Activated T-cell treated with anti-CD3 and anti-CD28 coated beads for 24 hours (primary cell): Measurements from ENCODE around the gene ZNF93.
"Not testable (repeated sequence)": the region's sequence is repeated elsewhere in the genome, so short reads cannot be mapped to it uniquely, and the experiment has no call there.

Experiments
- DNase-seq: peaks from one replicate; pipeline ENCODE4 v3.0.0-alpha.2; 2020; ENCODE audit warnings: low read depth

ZNF93 gene

DNA sequence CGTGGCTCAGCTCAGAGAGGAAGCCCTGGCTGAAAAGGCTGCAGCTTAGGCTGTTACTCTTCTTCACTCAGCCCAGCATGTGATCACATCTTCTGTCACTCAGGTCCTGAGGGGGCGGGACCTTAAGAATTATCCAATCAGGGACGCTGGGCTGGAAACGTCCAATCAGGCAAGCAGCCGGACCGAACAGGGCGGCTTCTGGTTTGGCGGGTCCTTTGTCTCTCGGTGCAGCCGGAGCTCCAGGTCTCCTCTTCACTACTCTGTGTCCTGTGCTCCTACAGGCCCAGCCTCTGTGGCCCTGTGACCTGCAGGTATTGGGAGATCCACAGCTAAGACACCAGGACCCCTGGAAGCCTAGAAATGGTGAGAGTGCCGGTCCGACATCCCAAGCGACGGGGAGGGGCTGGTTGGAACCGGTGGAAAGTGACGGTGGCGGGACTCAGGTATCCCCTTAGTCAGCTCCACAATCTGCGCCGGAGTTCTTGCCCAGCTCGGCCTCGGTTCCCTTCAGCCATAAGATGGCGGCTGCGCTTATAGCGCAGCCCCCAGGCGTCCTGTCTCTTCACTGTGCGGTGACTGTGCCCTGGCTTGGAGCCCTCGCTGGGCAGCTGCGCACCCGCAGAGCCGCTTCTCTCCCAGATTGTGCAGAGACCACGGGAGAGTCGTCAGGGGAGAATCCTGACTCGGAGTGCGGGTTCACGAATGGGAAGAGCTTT is at the start of gene ZNF93:
Gene ZNF93, plus strand, starts transcription at position 218 of the 716 bp plus-strand sequence. Its CDS starts 143 bp downstream, at position 361.
- DNase-seq, result peak; percentile 90

GRCh38 chr19:19851740-19852139 is 49.0 kb upstream of the ZNF93 start:
- not testable (repeated sequence) for DNase-seq

- DNase-seq, result no peak
Measured at GRCh38 chr19:19858751-19859150, 42.0 kb upstream of the ZNF93 start.

GRCh38 chr19:19860756-19861390 is 39.9 kb upstream of the ZNF93 start:
- peak; percentile 20 for DNase-seq

GRCh38 chr19:19865750-19866610 is 34.8 kb upstream of the ZNF93 start, which contains the start of gene ZNF253:
TSS of gene ZNF253 (plus strand) at chr19:19865882. CDS start at chr19:19865997, 115 bp downstream.
- DNase-seq, result peak; percentile 94

DNA sequence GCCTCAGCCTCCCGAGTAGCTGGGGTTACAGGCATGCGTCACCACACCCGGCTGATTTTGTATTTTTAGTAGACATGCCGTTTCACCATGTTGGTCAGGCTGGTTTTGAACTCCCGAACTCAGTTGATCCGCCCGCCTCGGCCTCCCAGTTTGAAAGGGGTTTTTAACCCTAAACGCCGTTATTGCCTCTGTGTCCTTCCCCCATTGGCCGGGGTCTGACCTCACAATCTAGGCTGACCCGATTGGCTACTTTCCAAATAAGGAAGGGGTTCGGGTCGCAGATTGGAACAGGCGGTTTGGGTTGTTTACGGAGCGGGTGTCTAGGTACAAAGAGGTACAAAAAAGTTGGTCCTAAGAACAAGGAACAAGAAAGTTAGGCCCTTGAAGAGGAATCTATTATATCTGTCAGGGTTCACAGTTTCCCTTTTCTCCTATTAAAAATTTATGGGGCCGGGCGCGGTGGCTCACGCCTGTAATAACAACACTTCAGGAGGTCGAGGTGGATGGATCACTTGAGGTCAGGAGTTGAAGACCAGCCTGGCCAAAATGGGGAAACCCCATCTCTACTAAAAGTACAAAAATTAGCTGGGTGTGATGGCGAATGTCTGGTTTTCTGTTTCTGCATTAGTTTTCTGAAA is 34.0 kb upstream of the ZNF93 start:
- DNase-seq, result peak; percentile 30

DNA sequence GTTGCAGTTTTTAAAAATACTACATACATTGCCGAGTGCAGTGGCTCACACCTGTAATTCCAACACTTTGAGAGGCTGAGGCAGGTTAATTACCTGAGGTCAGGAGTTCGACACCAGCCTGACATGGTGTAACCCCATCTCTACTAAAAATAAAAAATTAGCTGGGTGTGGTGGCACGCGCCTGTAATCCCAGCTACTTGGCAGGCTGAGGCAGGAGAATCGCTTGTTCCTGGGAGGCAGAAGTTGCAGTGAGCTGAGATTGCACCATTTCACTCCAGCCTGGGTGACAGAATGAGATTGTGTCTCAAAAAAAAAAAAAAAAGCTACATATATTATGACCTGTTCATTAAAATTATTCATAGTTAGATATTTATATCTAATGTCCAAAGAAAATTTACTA is 30.7 kb upstream of the ZNF93 start:
- DNase-seq, result not testable (repeated sequence)

DNA sequence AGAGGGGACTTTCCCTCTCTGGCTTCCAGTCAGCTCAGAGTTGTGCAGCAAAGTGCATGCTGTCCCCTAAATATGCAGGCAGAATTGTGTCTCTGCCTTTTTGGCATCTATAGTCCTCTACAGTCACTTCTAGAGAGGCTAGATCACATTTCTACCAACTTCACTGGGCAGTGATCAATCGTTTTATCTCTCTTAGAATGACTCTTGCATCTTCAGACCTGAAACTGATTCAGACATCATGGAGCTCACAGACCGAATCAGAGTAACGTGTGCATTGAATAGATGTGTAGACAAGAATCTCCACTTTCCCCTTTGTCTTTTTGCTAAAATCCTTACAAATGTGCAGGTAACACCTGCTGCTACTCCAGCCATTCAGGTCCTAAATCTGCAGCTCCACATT is 28.8 kb upstream of the ZNF93 start:
- DNase-seq, result no peak

DNA sequence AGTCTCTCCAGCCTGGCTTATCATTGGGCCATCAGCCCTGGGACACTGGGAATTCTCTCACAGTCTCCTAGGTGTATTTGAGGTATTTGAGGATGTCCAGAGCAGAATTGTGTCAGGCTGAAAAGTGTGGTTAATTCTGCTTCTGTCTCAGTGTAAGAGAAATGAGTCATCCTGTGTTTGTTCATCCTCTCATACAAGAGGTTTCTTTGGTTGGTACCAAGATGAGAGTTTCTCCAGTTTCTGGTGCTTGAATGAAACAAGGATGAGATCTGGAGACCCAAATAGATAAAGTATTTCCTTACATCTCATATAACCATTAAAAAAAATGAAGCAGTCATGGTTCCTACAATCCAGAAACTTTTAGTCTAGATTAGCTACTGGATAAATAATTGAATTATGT is 27.4 kb upstream of the ZNF93 start:
- DNase-seq, result no peak

- no peak for DNase-seq
Measured at GRCh38 chr19:19877724-19878123, 23.0 kb upstream of the ZNF93 start.

GRCh38 chr19:19884583-19884982 is 16.2 kb upstream of the ZNF93 start:
- no peak for DNase-seq

DNA sequence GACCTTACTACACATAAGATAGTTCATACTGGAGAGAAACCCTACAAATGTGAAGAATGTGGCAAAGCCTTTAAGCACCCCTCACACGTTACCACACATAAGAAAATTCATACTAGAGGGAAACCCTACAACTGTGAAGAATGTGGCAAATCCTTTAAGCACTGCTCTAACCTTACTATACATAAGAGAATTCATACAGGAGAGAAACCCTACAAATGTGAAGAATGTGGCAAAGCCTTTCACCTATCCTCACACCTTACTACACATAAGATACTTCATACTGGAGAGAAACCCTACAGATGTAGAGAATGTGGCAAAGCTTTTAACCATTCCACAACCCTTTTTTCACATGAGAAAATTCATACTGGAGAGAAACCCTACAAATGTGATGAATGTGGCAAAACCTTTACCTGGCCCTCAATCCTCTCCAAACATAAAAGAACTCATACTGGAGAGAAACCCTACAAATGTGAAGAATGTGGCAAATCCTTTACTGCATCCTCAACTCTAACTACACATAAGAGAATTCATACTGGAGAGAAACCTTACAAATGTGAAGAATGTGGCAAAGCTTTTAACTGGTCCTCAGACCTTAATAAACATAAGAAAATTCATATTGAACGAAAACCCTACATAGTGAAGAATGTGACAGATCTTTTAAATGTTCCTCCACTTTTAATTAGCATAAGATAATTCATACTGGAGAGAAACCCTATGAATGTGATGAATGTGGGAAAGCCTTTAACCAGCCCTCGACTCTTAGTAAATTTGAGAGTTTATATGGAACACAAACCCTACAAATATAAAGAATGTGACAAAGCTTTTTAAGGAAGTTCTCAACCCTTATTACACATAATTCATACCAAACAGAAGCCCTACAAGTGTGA is 8.4 kb upstream of the ZNF93 start:
- not testable (repeated sequence) for DNase-seq

DNA sequence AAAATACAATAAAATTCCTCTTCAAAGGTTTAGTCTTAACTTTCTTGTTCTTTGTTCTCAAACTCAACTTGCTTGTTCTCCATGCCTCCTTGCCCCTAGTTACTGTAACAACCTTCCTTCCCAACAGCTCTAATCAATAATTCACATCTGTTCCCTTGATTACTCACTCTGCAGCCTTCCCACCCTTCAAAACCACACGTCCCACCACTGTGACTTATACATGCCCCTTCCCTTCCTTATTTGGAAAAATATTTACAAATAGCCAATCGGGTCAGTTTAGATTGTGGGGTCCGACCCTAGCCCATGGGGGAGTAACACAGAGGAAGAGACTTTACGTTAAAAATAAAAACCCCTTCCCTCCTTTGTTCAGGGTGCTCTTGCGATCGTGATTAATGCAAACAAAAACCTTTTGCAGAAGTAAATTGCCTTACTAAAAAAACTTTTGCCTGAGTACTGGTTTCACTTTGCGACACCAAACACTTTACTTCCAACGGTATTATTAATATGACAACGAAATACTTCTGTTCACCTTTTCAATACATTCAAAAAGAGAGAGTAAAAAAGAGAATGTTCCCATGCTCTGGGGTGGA is 512 bp upstream of the ZNF93 start:
- DNase-seq, result peak; percentile 3

GRCh38 chr19:19907551-19907950 is 6.8 kb downstream of the ZNF93 start:
- not testable (repeated sequence) for DNase-seq

DNA sequence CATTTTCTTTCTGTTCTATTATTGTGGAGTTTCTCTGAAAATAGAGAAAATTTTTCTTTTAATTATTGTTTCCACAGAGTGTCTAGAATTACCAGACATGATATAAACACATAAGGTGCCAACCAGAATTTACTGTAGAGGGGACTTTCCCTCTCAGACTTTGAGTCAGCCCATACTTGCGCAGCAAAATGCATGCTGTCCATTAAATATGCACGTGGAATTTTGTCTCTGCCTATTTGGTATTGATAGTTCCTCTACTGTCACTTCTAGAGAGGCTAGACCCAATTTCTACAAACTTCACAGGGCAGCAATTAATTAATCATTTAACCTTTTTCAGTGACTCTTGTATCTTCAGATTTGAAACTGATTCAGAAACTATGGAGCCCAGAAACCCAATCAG is 8.9 kb downstream of the ZNF93 start:
- no peak for DNase-seq

DNA sequence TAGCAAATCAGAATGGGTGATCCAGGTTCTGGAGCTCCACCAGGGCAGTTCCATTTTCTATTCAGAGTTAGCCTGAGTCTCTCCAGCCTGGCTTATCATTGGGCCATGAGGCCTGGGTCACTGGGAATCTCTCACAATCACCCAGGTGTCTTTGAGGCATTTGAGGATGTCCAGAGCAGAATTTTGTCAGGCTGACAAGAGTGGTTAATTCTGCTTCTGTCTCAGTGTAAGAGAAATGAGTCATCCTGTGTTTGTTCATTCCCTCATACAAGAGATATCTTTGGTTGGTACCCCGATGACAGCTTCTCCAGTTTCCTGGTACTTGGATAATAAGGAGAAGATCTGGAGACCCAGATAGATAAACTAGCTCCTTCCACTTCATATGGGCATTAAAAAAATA is 10.4 kb downstream of the ZNF93 start:
- no peak for DNase-seq

DNA sequence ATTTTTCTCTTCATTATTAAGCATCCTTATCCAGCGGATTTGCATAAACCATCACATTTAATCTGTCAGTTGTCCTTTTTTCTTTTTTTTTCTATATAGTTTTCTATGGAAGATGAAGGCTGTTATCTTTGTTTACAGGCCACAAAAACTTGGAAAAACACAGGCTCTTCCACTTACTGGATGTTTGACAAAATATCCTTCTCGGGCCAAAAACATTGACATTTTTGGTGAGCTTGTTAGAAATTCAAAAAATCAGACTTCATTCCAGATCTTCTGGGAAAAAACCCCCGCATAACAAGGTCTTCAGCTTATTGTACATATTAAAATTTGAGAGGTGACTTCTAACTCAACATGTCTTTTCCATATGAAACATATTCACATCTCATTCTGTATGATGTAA is 13.8 kb downstream of the ZNF93 start:
- DNase-seq, result no peak

- DNase-seq, result not testable (repeated sequence)
Measured at GRCh38 chr19:19930417-19930816, 29.7 kb downstream of the ZNF93 start.

DNA sequence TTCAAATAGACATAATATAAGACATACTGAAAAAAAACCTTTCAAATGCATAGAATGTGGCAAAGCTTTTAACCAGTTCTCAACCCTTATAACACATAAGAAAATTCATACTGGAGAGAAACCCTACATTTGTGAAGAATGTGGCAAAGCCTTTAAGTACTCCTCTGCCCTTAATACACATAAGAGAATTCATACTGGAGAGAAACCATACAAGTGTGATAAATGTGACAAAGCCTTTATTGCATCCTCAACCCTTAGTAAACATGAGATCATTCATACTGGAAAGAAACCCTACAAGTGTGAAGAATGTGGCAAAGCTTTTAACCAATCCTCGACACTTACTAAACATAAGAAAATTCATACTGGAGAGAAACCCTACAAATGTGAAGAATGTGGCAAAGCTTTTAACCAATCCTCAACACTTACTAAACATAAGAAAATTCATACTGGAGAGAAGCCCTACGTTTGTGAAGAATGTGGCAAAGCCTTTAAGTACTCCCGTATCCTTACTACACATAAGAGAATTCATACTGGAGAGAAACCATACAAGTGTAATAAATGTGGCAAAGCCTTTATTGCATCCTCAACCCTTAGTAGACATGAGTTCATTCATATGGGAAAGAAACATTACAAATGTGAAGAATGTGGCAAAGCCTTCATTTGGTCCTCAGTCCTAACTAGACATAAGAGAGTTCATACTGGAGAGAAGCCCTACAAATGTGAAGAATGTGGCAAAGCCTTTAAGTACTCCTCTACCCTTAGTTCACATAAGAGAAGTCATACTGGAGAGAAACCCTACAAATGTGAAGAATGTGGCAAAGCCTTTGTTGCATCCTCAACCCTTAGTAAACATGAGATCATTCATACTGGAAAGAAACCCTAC is 32.9 kb downstream of the ZNF93 start:
- not testable (repeated sequence) for DNase-seq

DNA sequence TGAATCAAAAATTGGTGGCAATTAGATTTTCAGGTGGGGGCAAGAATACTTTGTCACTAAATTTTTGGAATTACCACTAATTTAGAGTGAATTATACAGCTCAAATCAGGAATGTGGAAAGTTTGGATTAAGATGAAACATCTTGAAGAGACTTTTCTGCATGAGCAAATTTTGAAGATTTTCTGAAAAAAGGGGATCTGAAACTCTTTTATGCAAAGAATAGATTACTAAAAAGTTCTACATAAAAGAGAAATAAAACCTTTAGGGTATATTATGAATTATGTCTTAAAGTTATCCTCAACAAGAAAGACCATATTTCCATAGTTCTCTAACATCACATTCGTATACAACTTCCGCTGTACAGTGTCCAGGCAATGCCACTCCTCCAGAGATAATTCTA is 36.7 kb downstream of the ZNF93 start:
- DNase-seq, result no peak
